ENCODE results near the gene FURIN.

- TF ChIP-seq CTCF (IDR thresholded peaks at IDR 0.05), result no peak
- TF ChIP-seq EZH2 (IDR thresholded peaks at IDR 0.05), result no peak
Observed at GRCh38 chr15:90819850-90820249, 48.5 kb upstream of the FURIN start.
